D341Med (cell line): Measurements from ENCODE around the gene NATD1.

Experiments
- DNase-seq: peaks from one replicate; pipeline ENCODE4 v3.0.0; 2012; ENCODE audit warnings: low spot score

NATD1 gene

DNA sequence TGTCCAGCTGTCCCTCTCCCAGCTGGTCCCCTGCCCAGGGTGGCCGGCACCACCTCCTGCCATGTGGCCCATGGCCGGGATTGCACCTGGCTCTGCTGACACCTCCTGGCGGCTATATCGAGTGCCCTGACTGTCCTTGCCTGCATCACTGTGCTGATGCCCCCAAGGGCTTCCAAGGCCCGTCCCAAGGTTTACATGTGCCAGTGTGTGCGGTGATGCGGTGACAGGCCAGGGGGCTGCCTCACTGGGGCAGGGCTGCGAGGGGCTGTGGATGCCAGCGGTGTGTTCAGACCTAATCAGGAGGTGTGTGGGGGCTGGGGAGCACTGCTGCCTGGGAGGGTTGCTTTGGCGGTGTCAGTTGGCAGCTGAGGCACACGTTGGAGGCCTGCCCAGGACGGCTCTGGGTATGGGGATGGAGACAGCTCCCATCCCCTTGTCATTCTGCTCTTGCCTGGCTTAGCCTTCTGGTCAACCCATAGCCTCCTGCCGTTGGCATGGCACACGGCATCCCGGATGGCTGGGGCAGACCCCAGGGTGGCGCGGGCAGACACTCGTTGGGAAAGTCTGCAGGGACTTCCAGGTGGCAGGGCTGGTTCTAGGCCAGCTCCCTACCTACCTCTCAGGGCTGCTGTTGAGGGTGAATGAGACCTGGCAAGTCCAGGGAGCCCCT is 36.8 kb upstream of the NATD1 start:
- DNase-seq: no peak

DNA sequence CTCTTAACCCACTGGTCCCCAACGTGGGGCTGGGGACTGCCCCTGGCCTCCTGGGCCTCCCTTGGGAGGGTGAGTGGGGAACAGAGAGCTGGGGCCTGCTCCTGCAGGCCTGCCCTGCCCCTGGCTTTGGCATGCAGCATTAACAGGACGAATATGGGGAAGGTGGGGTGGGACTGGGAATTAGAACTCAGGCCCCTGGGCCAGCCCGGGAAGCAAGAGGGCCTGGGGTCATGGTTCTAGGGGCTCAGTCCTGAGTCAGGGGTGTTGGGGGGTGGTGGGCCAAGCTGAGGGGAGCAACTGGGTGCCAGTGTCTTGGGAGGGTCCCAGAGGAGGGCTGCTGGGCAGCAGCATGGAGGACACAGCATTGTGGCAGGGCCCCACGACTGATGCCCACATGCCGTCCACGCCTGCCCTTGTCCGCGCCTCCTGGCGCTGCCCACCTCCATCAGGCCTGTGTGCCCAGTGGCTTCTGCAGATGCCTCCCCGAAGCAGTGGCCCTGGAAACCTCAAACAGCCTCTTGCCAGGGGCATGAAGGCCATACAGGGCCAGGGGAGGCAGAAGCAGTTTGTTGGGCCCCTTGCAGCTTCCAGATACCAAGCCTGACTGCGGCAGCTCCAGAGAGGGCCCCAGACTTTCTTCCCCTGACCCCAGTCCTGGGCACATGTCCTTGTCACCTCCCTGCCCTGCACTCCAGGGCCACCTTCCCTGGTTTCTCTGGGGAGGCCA is 36.1 kb upstream of the NATD1 start:
- no peak for DNase-seq

DNA sequence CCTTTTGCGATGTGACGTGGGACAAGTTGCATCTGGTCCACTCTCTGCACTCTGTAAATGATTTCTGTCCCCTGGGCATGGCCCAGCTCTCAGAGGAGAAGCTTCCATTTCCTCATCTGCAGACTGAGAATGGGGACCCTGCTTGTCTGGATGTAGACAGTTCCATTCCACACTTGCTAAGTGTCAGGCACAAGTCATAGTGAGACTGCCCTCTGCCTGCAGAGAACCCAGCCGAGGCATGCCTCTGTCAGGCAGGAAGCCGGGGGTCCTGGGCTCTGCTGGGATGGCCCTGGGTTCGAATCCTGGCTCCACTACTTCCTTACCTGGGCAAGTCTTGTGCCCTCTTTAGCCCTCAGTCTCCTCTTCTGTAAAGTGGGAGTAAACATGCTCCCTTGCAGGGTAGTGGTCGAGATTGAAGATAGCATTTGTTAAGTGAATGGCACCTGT is 35.4 kb upstream of the NATD1 start:
- DNase-seq: no peak

DNA sequence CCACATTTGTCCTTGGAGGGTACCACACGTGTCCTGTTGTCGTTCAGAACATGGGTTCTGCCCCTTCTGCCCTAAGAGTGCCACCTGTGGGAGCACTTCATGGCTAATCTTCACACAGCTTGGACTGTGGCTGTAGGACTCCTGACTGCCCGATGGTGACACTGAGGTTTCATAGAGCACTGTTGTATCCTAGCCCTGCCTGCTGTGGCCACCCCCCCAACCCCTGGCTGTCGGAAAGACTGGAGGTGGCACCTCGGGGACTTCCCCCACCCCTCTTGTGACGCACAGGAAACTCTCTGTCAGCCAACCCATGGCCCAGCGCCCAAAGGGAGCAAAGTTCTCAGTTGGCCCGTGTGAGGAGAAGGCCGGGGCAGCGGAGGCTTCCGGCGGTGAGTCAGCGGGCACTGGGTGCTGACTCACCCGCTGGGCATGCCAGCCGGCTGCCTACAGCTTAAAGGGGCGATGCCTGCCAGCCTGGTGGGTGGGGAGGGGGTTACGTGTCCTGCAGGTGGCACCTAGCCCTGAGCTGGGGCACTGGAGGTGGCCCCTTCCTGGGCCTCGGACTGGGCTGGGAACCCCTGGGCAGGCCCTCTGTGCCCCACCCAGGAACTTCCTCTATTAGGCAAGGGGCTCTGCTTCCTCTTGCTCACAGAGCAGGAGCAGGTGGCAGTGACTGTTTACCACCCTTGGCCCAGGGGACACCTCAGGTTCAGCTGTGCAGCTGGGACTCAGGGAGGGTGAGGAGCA is 34.7 kb upstream of the NATD1 start:
- peak; percentile 59 for DNase-seq

DNA sequence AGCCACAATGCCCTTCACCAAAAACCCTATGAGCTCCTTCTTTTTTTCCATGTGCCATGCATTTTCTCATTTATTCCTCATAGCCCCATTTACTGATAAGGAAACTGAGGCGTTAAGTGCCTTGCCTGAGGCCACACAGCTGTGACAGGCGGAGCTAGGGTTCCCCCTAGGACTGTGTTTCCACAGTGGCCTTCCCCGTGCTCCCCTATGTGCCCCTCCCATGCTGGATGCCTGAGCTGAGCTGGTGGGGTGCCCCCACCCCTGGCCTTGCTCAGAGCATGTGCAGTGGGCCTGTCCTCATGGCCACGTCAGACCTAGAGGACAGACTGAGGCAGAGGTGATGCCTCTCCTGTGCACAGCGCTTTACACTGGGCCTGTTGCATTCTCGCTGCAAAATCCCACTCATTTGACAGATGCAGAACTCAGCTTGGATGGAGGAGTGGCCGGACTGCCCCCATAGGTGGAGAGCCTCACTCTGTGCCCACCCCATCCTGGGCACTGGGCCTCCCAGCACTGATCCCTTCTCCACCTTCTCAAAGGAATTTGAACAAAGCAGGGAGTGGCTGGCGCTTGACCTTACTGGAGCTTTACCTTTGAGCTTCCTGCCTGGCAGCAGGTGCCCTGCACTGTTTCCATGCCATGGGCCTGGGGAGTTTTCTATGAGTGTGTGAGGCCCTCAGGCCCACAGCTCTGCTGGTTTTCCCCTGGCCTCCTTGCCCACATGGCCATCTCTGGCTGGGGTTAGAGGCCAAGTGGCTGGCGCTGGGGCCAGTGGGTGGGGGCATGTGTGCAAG is 33.9 kb upstream of the NATD1 start:
- DNase-seq: no peak

DNA sequence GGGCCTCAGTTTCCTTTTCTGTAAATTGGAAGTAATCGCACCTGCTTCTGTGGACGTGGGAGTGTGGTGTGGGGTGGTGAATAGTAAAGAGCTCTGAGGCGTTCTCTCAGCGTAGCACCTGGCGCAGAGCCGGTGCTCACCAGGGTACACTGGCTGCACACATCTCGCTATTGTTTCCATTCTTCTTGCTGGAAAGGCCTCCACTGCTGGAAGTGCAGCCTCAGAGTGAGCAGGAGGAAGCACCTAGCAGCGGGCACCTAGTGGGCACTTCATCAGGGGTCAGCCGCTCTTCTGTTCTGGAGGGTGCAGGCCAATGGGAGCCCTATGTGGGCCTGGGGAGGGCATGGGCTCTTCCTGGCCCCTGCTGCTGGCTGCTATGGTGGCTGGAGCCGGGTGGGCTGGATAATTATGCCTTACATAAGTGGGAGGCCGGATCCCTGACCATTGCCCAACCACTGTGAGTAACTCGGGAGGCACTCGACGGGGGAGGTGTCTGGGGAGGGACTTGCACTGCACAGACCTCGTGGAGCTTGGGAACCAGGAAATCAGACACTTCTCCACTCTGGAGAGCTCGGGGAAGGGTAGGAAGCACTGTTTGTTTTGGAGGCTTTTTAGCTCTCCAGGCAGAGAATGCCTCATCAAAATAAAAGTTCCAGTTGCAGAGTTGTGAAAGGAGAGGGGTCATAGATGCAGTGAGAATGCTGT is 33.0 kb upstream of the NATD1 start:
- DNase-seq: no peak

DNA sequence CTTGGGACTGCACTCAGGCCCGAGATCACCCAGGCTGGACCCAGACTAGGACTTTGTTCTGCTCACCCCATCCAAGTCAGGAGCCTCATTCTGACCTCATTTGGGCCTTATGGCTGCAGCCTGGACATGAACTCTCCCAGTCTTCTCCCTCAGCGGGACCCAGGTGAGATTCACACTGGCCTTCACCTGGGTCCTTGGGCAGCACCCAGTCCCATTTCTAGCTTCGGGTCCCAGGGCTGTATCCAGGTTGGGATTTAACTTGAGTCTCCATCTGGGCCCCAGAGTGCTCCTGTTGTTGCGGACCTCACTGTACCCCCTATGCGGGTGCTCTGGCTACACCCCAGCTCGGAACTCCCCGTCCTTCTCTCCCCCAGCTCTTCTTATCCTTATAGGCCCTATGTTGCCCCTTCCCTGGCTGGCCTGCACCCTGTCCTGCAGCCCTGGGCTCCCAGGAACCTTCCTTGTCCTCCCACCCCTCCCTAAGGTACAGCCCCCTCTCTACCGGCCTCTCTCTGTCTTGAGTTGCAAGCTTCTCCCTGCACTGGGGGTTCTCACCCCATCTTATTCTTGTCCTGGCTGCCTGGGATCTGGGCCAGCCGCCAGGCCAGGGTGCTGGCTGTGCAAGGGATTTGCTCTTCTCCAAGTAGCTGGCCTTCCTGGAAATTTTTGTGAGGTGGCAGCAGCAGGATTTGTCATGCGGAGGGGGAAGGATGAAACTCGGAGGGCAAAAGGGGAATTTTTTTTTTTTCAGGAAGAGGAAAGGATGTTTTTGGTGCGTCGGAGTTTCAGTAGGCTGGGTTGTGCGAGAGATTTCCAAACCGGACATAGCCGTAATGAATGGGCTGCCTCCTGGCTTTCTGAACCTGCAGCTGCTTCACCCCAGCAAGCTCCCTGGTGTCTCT is 32.2 kb upstream of the NATD1 start:
- peak; percentile 41 for DNase-seq

DNA sequence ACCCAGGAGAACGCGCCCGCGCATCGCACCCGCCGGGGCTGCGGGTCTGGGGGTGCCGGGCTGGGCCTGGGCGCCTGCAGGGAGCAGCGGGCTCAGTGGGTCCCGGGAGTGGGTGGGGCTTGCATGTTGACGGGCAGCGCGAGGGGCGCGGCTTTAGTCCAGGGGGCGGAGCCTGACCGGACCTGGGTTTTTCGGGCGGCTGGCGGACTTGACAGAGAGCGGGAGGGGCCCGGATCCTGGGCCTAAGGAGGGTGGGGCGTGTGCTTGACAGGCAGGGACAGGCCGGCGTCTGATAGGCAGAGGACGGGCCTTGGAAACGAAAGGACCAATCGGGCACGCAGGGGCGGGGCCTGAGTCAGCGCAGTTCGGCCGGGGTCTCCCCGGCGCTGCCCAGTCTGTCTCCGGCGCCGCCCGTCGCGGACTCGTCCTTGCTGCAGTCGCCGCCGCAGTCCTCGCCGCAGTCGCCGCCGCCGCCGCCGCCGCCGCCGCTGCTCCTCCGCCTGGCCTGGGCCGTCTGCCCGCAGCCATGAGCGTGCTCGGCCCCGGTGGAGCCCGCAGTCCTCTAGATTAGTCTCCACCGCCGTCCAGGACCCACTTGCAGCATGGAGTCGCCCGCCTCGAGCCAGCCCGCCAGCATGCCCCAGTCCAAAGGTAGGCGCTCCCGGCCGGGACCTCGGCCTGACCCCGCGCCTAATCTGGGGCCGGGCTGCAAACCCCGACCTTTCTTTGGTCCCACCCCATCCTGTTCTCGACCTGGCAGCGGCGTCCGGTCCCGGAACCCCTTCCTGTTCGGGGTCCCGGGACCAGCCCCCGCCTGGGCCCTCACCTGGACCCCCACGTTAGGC is 31.3 kb upstream of the NATD1 start, which contains the start of gene MAP2K3:
Gene MAP2K3, plus strand, starts transcription at position 393 of the 845 bp plus-strand sequence. Its CDS starts 210 bp downstream, at position 603.
- DNase-seq: peak; percentile 96

DNA sequence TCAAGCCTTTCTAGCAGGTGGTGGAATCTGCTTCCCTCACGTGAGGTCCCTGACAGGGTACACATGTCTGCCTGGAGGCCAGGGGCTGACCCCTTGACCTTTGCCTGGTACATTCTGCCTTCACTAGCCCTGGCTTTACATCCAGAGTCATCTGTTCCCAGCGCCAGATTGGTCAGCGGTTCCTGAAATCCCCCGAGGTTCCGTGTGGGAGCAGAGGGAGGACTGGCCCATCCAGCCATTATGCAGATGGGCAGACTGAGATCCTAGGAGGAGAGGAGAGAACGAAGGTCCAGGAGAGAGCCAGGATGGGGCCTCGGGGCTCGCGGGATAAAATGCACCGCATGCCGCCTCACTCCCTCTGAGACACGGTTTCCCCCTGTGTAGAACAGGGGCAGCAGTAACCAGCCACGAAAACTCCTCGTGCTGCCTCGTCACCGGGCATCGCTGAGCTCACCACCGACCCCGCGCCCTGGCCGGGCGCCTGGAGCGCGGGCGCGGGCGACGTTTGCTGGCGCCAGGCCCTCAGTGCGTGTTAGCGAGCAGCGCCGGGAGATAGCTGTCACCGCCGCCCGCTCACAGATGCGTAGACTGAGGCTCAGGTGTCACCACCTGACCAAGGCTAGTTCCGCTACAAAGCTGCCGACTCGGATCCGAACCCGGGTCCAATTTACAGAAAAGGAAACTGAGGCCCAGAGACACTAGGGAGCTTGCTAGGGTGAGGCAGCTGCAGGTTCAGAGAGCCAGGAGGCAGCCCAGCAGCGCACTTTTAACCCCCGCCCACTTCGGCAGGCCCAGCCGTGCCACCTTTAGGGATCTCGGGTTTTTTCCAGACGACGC is 30.5 kb upstream of the NATD1 start:
- DNase-seq: no peak

DNA sequence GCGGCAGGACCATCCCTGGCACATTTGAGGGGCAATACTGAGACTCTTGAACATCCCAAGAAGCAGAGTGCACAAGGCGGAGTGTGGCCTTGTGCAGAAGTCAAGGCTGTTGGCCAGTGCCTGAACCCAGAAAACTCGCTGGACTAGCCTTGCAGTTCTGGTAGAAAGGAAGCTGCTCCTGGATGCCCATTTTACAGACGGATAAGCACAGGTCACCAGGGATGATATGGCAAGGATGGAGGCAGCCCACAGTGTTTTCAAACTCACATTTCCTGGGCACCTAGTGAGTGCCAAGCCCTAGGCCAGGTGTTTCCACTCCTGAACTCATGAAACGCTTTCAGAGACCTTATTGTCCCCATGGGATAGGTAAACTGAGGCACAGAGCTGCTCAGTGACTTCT is 29.6 kb upstream of the NATD1 start:
- DNase-seq: no peak

DNA sequence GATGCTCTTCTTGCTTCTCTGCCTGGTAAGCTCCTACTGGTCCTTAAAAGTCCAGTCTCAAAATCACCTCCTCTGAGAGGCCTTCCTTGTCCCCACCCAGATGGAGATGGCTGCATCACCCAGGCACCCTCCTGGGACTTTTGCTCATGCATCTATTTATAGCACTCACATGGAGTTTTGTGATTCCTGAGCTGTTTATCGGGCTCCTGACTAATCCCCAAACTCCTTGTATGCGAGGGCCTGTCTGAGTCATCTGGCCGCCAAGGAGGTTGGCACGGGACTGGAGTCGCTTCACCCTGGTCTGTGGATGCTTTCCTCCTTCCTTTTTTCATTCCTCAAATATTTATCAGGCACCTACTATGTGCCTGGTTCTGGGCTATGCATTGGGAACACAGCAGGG is 29.0 kb upstream of the NATD1 start:
- peak; percentile 56 for DNase-seq

DNA sequence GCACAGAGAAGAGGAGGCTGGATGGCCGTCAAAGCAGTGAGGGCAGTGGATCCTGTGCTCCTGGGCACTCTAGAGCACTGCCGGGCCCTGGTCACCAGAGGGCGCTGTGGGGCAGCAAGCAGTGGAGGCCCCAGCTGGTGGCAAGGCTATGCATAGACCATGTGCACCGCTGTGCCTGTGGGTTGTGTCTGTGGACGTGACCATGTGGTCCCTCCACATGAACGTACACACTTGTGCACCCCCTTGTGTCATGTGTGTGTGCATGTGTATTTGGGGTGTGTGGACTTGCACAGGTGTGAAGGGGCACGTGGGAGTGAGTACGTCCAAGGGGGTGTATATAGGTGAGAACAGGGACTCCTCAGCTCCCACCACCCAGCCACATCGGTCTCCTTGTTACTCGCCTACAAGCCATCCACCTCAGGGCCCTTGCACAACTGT is 26.9 kb upstream of the NATD1 start:
- DNase-seq: peak; percentile 90

DNA sequence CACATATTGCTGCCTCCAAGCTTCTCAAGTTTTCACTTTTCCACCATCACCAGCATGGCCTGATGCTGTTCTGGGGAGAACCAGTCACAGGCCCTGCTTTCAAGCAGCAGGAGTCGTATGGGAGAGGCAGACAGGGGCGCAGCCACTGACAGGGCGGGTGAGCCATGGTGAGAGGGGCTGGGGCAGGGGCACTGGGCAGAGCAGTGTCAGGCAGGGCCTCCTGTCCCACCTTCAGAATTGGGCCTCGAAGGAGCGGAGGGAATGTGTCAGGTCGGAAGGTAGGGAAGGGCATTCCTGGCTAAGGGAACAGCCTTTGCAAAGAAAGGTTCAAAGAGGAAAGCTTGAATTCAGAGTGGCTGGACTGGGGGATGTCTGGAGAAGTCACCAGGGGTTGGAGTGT is 26.4 kb upstream of the NATD1 start:
- DNase-seq: no peak

DNA sequence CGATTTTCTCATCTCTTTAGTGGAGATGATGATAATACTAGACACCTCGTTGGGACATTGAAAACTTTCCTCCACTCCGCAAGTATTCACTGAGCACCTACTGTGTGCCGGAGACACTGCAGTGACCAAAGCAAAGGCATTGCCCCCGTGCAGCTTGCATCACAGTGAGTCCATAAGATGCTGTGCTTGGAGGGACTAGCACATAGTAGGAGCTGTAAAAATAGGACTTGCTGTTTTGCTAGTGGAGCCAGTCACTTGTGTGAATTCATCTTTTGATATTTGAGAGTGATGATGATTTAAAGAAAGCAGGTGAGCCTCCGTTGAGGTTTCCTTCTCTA is 26.0 kb upstream of the NATD1 start:
- no peak for DNase-seq

DNA sequence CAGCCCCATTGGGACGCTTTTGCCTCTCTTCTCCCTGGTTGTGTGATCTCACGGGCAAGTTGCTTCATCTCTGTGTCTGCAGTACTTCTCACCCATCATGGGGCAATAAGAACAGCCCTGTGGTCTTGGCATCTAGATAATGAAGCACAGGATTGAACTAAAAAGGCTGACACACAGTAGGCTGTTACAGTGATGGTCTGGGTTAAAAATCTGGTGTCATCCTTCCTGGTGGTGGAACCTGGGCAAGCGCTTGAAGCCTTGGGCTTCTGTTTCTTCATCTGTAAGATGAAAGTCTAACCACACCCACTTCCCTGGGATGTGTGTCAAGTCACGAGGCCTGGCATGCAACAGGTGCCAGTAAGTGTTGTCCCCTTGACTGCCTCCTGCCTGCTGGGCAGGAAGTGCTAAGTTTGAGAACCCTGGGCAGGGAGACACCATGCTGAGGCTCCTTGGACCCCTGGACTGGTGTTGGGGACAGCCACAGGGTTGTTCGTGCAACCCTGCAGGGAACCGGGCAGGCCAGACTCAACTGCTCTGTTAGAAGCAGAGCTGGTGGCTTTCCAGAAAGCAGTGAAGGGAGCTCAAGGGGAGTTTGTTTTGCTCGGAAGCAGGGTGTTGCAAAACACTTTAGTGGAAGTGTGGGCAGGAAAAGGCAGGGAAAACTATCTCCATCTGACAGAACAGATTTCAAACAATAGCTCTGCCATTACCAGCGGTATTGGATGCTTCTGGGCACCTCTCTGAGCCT is 25.4 kb upstream of the NATD1 start:
- no peak for DNase-seq

DNA sequence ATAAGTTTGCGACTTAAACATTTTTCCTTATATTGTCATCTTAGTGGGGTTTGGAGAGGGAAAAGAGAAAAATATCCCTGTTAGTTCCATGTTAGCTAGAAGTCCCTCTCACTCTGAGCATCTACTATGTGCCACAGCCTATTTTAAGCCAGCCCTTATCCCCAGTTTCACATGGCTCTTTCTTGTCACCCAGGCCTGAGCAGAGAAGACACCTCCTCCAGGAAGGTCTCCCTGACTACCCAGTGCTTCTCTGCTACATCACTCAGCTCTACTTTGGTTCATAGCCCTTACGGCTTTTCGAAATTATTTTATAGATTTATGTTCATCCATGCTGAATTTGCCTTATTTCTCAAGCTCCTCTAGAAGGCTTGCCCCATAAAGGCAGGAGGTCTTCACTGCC is 24.1 kb upstream of the NATD1 start:
- no peak for DNase-seq

DNA sequence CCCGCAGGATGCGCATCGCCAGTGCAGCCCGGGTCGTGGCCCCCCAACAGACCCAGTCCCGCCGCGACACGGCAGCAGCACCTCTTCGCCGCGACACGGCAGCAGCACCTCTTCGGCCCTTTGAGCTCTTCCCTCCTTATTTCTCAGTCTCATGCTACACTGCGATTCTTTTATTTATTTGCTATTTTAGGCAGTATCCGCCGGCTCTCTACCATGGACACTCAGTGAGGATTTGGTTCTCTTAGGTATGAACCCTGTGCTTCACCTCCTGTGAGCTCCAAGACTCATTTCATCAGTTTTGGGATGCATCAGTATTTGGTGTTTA is 23.0 kb upstream of the NATD1 start:
- DNase-seq: peak; percentile 48
